ENCODE data around the gene EPG5. TPM values are rescaled to one million over a fixed set of nuclear protein-coding genes. Genes with fewer than 3 reads are reported as not detected.

The EPG5 gene
- total RNA-seq, 1 experiment from 2014 or later = 12.9 TPM

DNA sequence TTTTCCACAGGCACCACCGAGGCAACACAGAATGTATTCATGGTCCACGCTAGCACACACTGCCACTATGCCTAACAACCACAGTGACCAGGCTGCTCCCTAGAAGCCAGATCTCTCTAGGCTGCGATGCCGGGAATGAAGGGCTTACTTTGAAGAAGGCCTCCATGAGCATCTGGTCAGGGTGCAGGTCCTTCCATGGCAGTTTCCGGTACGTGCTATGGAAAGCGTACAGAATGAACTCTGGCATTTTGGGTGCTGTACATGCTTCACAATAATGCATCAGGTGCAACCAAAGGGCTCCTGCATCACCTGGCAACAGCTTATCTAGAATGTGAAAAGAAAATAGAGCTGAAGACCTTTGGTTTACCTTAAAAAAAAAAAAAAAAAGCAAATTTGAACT is 96.7 kb downstream of the EPG5 start:
- DNase-seq (ENCODE audit: low read depth, low spot score) (no peak), ATAC-seq (no peak)
- Histone ChIP-seq H3K4me1 (ENCODE audit: control insufficient read depth, insufficient read depth, low read length) (no peaks in the 10 kb centered on the region), H3K9me3 (ENCODE audit: control insufficient read depth, insufficient read depth, low read depth, low read length) (no peaks in the 10 kb centered on the region), H3K27me3 (ENCODE audit: control insufficient read depth, insufficient read depth, low read length) (no peaks in the 10 kb centered on the region), H3K4me3 (ENCODE audit: low read depth in 2 of 2, low read length in 2 of 2) (no peak overlapping the region), H3K36me3 (ENCODE audit: control insufficient read depth, insufficient read depth, low read length) (no peaks in the 10 kb centered on the region), H3K27ac (ENCODE audit: low read length) (no peak overlapping the region)
- CTCF ChIA-PET = no interaction called here
- intact Hi-C loops (cut with micrococcal nuclease; ENCODE audit: unreplicated experiment) = no loop called here
- POLR2A ChIA-PET = interaction anchor here (0.6 kb wide), 1 partner anchor 463 kb away, joined by 5 read pairs; no protein-coding TSS in a partner anchor
- TF ChIP-seq POLR2AphosphoS5 (IDR thresholded peaks at IDR 0.05; ENCODE audit: low read depth, low read length) = no peak
- TF ChIP-seq, protein P1, sequence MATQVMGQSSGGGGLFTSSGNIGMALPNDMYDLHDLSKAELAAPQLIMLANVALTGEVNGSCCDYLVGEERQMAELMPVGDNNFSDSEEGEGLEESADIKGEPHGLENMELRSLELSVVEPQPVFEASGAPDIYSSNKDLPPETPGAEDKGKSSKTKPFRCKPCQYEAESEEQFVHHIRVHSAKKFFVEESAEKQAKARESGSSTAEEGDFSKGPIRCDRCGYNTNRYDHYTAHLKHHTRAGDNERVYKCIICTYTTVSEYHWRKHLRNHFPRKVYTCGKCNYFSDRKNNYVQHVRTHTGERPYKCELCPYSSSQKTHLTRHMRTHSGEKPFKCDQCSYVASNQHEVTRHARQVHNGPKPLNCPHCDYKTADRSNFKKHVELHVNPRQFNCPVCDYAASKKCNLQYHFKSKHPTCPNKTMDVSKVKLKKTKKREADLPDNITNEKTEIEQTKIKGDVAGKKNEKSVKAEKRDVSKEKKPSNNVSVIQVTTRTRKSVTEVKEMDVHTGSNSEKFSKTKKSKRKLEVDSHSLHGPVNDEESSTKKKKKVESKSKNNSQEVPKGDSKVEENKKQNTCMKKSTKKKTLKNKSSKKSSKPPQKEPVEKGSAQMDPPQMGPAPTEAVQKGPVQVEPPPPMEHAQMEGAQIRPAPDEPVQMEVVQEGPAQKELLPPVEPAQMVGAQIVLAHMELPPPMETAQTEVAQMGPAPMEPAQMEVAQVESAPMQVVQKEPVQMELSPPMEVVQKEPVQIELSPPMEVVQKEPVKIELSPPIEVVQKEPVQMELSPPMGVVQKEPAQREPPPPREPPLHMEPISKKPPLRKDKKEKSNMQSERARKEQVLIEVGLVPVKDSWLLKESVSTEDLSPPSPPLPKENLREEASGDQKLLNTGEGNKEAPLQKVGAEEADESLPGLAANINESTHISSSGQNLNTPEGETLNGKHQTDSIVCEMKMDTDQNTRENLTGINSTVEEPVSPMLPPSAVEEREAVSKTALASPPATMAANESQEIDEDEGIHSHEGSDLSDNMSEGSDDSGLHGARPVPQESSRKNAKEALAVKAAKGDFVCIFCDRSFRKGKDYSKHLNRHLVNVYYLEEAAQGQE (IDR thresholded peaks at IDR 0.05; ENCODE audit: insufficient read depth in 1 of 2, low read depth in 2 of 2, low read length in 1 of 2) = no peak
- no peak for TF ChIP-seq SIN3A (IDR thresholded peaks at IDR 0.05; ENCODE audit: borderline replicate concordance, insufficient read depth, low read depth, low read length)
- TF ChIP-seq, protein P2, sequence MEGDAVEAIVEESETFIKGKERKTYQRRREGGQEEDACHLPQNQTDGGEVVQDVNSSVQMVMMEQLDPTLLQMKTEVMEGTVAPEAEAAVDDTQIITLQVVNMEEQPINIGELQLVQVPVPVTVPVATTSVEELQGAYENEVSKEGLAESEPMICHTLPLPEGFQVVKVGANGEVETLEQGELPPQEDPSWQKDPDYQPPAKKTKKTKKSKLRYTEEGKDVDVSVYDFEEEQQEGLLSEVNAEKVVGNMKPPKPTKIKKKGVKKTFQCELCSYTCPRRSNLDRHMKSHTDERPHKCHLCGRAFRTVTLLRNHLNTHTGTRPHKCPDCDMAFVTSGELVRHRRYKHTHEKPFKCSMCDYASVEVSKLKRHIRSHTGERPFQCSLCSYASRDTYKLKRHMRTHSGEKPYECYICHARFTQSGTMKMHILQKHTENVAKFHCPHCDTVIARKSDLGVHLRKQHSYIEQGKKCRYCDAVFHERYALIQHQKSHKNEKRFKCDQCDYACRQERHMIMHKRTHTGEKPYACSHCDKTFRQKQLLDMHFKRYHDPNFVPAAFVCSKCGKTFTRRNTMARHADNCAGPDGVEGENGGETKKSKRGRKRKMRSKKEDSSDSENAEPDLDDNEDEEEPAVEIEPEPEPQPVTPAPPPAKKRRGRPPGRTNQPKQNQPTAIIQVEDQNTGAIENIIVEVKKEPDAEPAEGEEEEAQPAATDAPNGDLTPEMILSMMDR (IDR thresholded peaks at IDR 0.05) = no peak
- no peak for TF ChIP-seq TCF7L2 (IDR thresholded peaks at IDR 0.05; ENCODE audit: low read depth, low read length)
- in situ Hi-C loops (cut with HindIII; ENCODE audit: low pct_unique_long_range_greater_than_20kb, low sequenced_read_pairs) = no loop called here
- BruUV-seq (replicated peaks) = no TSS peak

DNA sequence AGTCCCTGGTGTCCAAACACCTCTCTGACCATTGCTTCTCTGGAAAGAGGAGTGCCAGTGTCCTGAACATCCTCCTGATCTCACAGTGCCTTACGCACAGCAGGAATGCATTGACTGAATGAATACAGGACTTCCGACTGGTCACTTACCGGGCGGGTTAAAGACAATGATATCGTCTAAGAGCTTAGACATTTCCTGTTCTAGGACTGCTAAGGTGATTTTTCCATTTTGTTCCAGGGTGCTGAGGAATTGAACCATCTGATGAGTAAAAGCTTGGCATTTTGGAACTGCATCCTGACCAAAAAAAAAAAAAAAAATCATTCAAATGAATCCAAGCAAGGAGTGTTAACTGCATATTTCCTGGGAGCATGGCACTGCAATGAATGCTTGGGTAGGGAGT is 101.7 kb downstream of the EPG5 start:
- no peaks in the 10 kb centered on the region; the same call in 1 of the 2 replicates for H3K36me3 ChIP-seq (ENCODE audit: control insufficient read depth, insufficient read depth, low read length)
- H3K9me3 ChIP-seq (ENCODE audit: control insufficient read depth, insufficient read depth, low read depth, low read length) = no peaks in the 10 kb centered on the region
- H3K27ac ChIP-seq (ENCODE audit: low read length) = no peak overlapping the region
- ChIA-PET CTCF (interaction anchor here (0.6 kb wide), 1 partner anchor 36 kb away, joined by 3 read pairs; no protein-coding TSS in a partner anchor), POLR2A (no interaction called here)
- DNase-seq (ENCODE audit: low read depth, low spot score) = no peak
- TF ChIP-seq TCF7L2 (IDR thresholded peaks at IDR 0.05; ENCODE audit: low read depth, low read length) = no peak
- TF ChIP-seq POLR2AphosphoS5 (IDR thresholded peaks at IDR 0.05; ENCODE audit: low read depth, low read length) = no peak
- TF ChIP-seq, protein P2 (IDR thresholded peaks at IDR 0.05) = no peak
- TF ChIP-seq, protein P1 (IDR thresholded peaks at IDR 0.05; ENCODE audit: insufficient read depth in 1 of 2, low read depth in 2 of 2, low read length in 1 of 2) = no peak
- TF ChIP-seq SIN3A (IDR thresholded peaks at IDR 0.05; ENCODE audit: borderline replicate concordance, insufficient read depth, low read depth, low read length) = no peak
- BruUV-seq (replicated peaks) = no TSS peak
- intact Hi-C loops (cut with micrococcal nuclease; ENCODE audit: unreplicated experiment) = no loop called here
- no peak for ATAC-seq
- no peaks in the 10 kb centered on the region for H3K4me1 ChIP-seq (ENCODE audit: control insufficient read depth, insufficient read depth, low read length)
- H3K27me3 ChIP-seq (ENCODE audit: control insufficient read depth, insufficient read depth, low read length) = no peaks in the 10 kb centered on the region
- no peak overlapping the region for H3K4me3 ChIP-seq (ENCODE audit: low read depth in 2 of 2, low read length in 2 of 2)
- in situ Hi-C loops (cut with HindIII; ENCODE audit: low pct_unique_long_range_greater_than_20kb, low sequenced_read_pairs) = no loop called here

Data from Panc1 (cell line).